ENCODE data around the gene OTUD3. TPM values are rescaled to one million over a fixed set of nuclear protein-coding genes. Genes with fewer than 3 reads are reported as not detected.
"Not testable (repeated sequence)": the region's sequence is repeated elsewhere in the genome, so short reads cannot be mapped to it uniquely, and the experiment has no call there.

OTUD3 gene
- total and polyA plus RNA-seq, 4 donors: 11.6 to 36.1 (median 11.8) TPM

GRCh38 chr1:19879661-19880060 is 2.5 kb upstream of the OTUD3 start:
- H3K27ac ChIP-seq (ENCODE audit: low read depth, low read length): no peak overlapping the region
- no peak for DNase-seq (ENCODE audit: low read depth in 4 of 6, low spot score in 6 of 6)
- H3K4me3 ChIP-seq (ENCODE audit: low read depth, low read length): no peak overlapping the region
- peaks cover 7% of the 10 kb centered on the region for H3K4me1 ChIP-seq (ENCODE audit: control insufficient read depth, insufficient read depth, low read length)
- H3K27me3 ChIP-seq (ENCODE audit: control insufficient read depth, insufficient read depth, low read length): no peaks in the 10 kb centered on the region
- WGBS (ENCODE audit: insufficient coverage): 75% methylated on average over 1 of the region's 4 CpGs
- no peaks in the 10 kb centered on the region for H3K36me3 ChIP-seq (ENCODE audit: control insufficient read depth, insufficient read depth, low read length)
- H3K9me3 ChIP-seq (ENCODE audit: control insufficient read depth, insufficient read depth, low read length): no peaks in the 10 kb centered on the region

DNA sequence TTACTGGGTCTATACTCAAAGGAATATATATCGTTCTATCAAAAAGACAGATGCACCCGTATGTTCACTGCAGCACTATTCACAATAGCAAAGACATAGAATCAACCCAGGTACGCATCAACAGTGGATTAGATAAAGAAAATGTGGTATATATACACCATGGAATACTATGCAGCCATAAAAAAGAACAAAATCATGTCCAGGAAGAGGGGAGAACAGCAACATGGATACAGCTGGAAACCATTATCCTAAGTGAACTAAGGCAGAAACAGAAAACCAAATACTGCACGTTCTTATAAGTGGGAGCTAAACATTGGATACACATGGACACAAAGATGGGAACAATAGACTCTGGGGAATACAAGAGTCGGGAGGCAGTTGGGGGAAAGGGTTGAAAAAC is 1.4 kb upstream of the OTUD3 start:
- H3K27ac ChIP-seq (ENCODE audit: low read depth, low read length); H3K4me3 ChIP-seq (ENCODE audit: low read depth, low read length); H3K27me3 ChIP-seq (ENCODE audit: control insufficient read depth, insufficient read depth, low read length); H3K36me3 ChIP-seq (ENCODE audit: control insufficient read depth, insufficient read depth, low read length); H3K9me3 ChIP-seq (ENCODE audit: control insufficient read depth, insufficient read depth, low read length); DNase-seq (ENCODE audit: low read depth in 4 of 6, low spot score in 6 of 6); H3K4me1 ChIP-seq (ENCODE audit: control insufficient read depth, insufficient read depth, low read length): not testable (repeated sequence)
- no CpG with 5 or more reads among the region's 5 CpGs for WGBS (ENCODE audit: insufficient coverage)

- Histone ChIP-seq H3K27me3 (ENCODE audit: control insufficient read depth, insufficient read depth, low read length) (no peaks in the 10 kb centered on the region), H3K4me1 (ENCODE audit: control insufficient read depth, insufficient read depth, low read length) (peaks cover 7% of the 10 kb centered on the region), H3K9me3 (ENCODE audit: control insufficient read depth, insufficient read depth, low read length) (no peaks in the 10 kb centered on the region), H3K36me3 (ENCODE audit: control insufficient read depth, insufficient read depth, low read length) (no peaks in the 10 kb centered on the region), H3K27ac (ENCODE audit: low read depth, low read length) (no peak overlapping the region), H3K4me3 (ENCODE audit: low read depth, low read length) (no peak overlapping the region)
- no CpG with 5 or more reads among the region's 2 CpGs for WGBS (ENCODE audit: insufficient coverage)
- DNase-seq (ENCODE audit: low read depth in 4 of 6, low spot score in 6 of 6): no peak
These were observed 2.1 kb downstream of the OTUD3 start for GRCh38 chr1:19884312-19884711.

- 100% methylated on average over 1 of the region's 2 CpGs for WGBS (ENCODE audit: insufficient coverage)
- H3K4me1 ChIP-seq (ENCODE audit: control insufficient read depth, insufficient read depth, low read length): peaks cover 7% of the 10 kb centered on the region
- DNase-seq (ENCODE audit: low read depth in 4 of 6, low spot score in 6 of 6): no peak
- no peaks in the 10 kb centered on the region for H3K9me3 ChIP-seq (ENCODE audit: control insufficient read depth, insufficient read depth, low read length)
- H3K27ac ChIP-seq (ENCODE audit: low read depth, low read length): no peak overlapping the region
- H3K36me3 ChIP-seq (ENCODE audit: control insufficient read depth, insufficient read depth, low read length): no peaks in the 10 kb centered on the region
- H3K4me3 ChIP-seq (ENCODE audit: low read depth, low read length): no peak overlapping the region
- H3K27me3 ChIP-seq (ENCODE audit: control insufficient read depth, insufficient read depth, low read length): no peaks in the 10 kb centered on the region
These were observed 3.6 kb downstream of the OTUD3 start for GRCh38 chr1:19885821-19886220.

GRCh38 chr1:19888112-19888511 is 5.9 kb downstream of the OTUD3 start:
- H3K4me1 ChIP-seq (ENCODE audit: control insufficient read depth, insufficient read depth, low read length): peaks cover 6% of the 10 kb centered on the region
- H3K27me3 ChIP-seq (ENCODE audit: control insufficient read depth, insufficient read depth, low read length): no peaks in the 10 kb centered on the region
- 100% methylated on average over 1 of the region's 1 CpG for WGBS (ENCODE audit: insufficient coverage)
- H3K27ac ChIP-seq (ENCODE audit: low read depth, low read length): no peak overlapping the region
- no peaks in the 10 kb centered on the region for H3K9me3 ChIP-seq (ENCODE audit: control insufficient read depth, insufficient read depth, low read length)
- DNase-seq (ENCODE audit: low read depth in 4 of 6, low spot score in 6 of 6): no peak
- H3K4me3 ChIP-seq (ENCODE audit: low read depth, low read length): no peak overlapping the region
- H3K36me3 ChIP-seq (ENCODE audit: control insufficient read depth, insufficient read depth, low read length): peaks cover 13% of the 10 kb centered on the region

DNA sequence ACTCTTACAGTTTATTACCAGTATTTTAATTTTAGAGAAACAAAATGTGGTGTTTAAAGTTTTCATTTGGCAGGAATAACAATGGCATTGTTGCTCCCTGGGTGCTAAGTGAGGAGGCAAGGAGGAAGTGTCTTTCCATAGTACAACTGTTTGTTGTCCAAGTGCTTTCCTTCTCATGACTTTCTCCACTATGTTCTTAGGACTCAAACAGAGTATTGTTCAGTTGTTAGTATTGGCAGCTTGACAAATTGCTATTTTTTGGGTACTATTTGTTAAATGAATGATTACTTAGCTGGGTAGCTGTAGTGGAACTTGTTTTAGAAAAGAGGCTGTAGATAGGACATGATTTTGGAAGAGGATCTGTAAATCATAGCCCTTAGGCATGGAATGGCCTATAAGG is 7.5 kb downstream of the OTUD3 start:
- no peak overlapping the region for H3K27ac ChIP-seq (ENCODE audit: low read depth, low read length)
- H3K4me1 ChIP-seq (ENCODE audit: control insufficient read depth, insufficient read depth, low read length): no peaks in the 10 kb centered on the region
- no peaks in the 10 kb centered on the region for H3K9me3 ChIP-seq (ENCODE audit: control insufficient read depth, insufficient read depth, low read length)
- no peaks in the 10 kb centered on the region for H3K27me3 ChIP-seq (ENCODE audit: control insufficient read depth, insufficient read depth, low read length)
- peaks cover 13% of the 10 kb centered on the region for H3K36me3 ChIP-seq (ENCODE audit: control insufficient read depth, insufficient read depth, low read length)
- no peak for DNase-seq (ENCODE audit: low read depth in 4 of 6, low spot score in 6 of 6)
- H3K4me3 ChIP-seq (ENCODE audit: low read depth, low read length): no peak overlapping the region

GRCh38 chr1:19892129-19892528 is 9.9 kb downstream of the OTUD3 start:
- DNase-seq (ENCODE audit: low read depth in 4 of 6, low spot score in 6 of 6): no peak
- peaks cover 13% of the 10 kb centered on the region for H3K36me3 ChIP-seq (ENCODE audit: control insufficient read depth, insufficient read depth, low read length)
- H3K4me3 ChIP-seq (ENCODE audit: low read depth, low read length): no peak overlapping the region
- no peaks in the 10 kb centered on the region for H3K4me1 ChIP-seq (ENCODE audit: control insufficient read depth, insufficient read depth, low read length)
- no peaks in the 10 kb centered on the region for H3K27me3 ChIP-seq (ENCODE audit: control insufficient read depth, insufficient read depth, low read length)
- 100% methylated on average over 1 of the region's 3 CpGs for WGBS (ENCODE audit: insufficient coverage)
- no peaks in the 10 kb centered on the region for H3K9me3 ChIP-seq (ENCODE audit: control insufficient read depth, insufficient read depth, low read length)
- H3K27ac ChIP-seq (ENCODE audit: low read depth, low read length): no peak overlapping the region

DNA sequence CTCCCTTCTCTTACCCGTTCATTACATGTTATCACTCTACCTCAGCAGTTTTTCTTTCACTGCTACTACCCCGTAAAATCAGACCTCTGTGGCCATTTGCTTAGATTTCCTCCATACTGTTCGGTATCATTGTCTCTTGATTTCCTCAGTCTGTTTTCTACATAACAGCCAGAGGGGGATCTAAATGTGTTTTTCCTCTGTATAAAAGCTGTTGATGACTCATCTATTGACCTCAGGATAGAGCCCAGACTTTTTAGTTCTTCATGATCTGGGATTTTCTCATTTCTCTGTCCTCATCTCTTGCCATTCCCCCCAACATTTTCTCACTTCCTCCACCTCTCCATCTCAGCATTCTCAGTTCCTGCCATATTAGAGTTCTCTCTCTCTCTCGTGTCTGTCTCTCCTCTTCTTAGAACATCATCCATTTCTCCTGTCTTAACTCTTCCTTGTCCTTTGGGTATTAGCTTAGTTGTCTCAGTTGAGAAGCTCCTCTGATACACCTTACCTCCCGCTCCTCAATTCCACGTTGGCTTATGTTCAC is 10.5 kb downstream of the OTUD3 start:
- H3K4me3 ChIP-seq (ENCODE audit: low read depth, low read length): no peak overlapping the region
- no peaks in the 10 kb centered on the region for H3K9me3 ChIP-seq (ENCODE audit: control insufficient read depth, insufficient read depth, low read length)
- no peaks in the 10 kb centered on the region for H3K27me3 ChIP-seq (ENCODE audit: control insufficient read depth, insufficient read depth, low read length)
- H3K36me3 ChIP-seq (ENCODE audit: control insufficient read depth, insufficient read depth, low read length): peaks cover 15% of the 10 kb centered on the region
- 74% methylated on average over 3 of the region's 6 CpGs for WGBS (ENCODE audit: insufficient coverage)
- H3K4me1 ChIP-seq (ENCODE audit: control insufficient read depth, insufficient read depth, low read length): no peaks in the 10 kb centered on the region
- H3K27ac ChIP-seq (ENCODE audit: low read depth, low read length): no peak overlapping the region
- no peak for DNase-seq (ENCODE audit: low read depth in 4 of 6, low spot score in 6 of 6)

GRCh38 chr1:19893687-19894086 is 11.5 kb downstream of the OTUD3 start:
- no peak for DNase-seq (ENCODE audit: low read depth in 4 of 6, low spot score in 6 of 6)
- Histone ChIP-seq H3K4me3 (ENCODE audit: low read depth, low read length) (no peak overlapping the region), H3K4me1 (ENCODE audit: control insufficient read depth, insufficient read depth, low read length) (no peaks in the 10 kb centered on the region), H3K27me3 (ENCODE audit: control insufficient read depth, insufficient read depth, low read length) (no peaks in the 10 kb centered on the region), H3K27ac (ENCODE audit: low read depth, low read length) (no peak overlapping the region), H3K9me3 (ENCODE audit: control insufficient read depth, insufficient read depth, low read length) (no peaks in the 10 kb centered on the region), H3K36me3 (ENCODE audit: control insufficient read depth, insufficient read depth, low read length) (peaks cover 25% of the 10 kb centered on the region)
- 96% methylated on average over 3 of the region's 3 CpGs for WGBS (ENCODE audit: insufficient coverage)

DNA sequence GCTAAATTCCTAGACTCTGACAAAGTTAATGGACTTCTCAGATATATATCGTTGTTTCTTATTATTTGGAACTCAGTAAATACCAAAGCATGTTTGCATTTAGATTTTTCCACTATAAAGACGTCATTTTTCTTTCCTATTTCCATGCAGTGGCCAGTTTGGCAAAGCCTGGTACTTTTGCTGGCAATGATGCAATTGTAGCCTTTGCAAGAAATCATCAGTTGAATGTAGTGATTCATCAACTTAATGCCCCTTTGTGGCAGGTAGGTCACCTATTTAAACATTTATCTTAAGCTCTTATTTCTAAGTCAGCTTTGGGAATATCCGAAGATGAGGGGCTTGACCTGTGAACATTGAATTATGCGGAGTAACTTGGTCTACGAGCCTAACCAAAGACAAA is 12.0 kb downstream of the OTUD3 start:
- no peaks in the 10 kb centered on the region for H3K9me3 ChIP-seq (ENCODE audit: control insufficient read depth, insufficient read depth, low read length)
- WGBS (ENCODE audit: insufficient coverage): 100% methylated on average over 3 of the region's 5 CpGs
- no peaks in the 10 kb centered on the region for H3K27me3 ChIP-seq (ENCODE audit: control insufficient read depth, insufficient read depth, low read length)
- no peaks in the 10 kb centered on the region for H3K4me1 ChIP-seq (ENCODE audit: control insufficient read depth, insufficient read depth, low read length)
- DNase-seq (ENCODE audit: low read depth in 4 of 6, low spot score in 6 of 6): no peak
- H3K36me3 ChIP-seq (ENCODE audit: control insufficient read depth, insufficient read depth, low read length): peaks cover 29% of the 10 kb centered on the region
- H3K4me3 ChIP-seq (ENCODE audit: low read depth, low read length): no peak overlapping the region
- no peak overlapping the region for H3K27ac ChIP-seq (ENCODE audit: low read depth, low read length)

Data from spinal cord (tissue), 10 donors.